Right lobe of liver (tissue), 4 donors: ENCODE results near the gene OXER1.

Source experiments
- CTCF ChIP-seq, 4 donors: fragments of 200-600 bp in 3 of 4; fragments of 450-650 bp in 1 of 4; IDR thresholded peaks; one replicate each; pipeline versions ENCODE4 v1.5.1 to v1.8.0; 2016 to 2022; ENCODE audit warnings: antibody characterized with exemption in 4 of 4, mild to moderate bottlenecking in 2 of 4
- POLR2A ChIP-seq: fragments of 450-650 bp; IDR thresholded peaks from one replicate; pipeline ENCODE4 v1.6.1; 2017; ENCODE audit warnings: antibody characterized with exemption, mild to moderate bottlenecking
- donor health status: DM: no; HTN: no; CAD: no.
- donor health status: DM: no; HTN: no; CAD: no.
- donor health status: DM: no; HTN: yes; CAD: no.

- TF ChIP-seq CTCF (IDR thresholded peaks at IDR 0.05) = no peak
- no peak for TF ChIP-seq POLR2A
Observed at GRCh38 chr2:42809131-42809818, 45.3 kb upstream of the OXER1 start.
